Breast epithelium (tissue), 4 donors: Measurements from ENCODE around the gene FLAD1. TPM values are rescaled to one million over a fixed set of nuclear protein-coding genes. Genes with fewer than 3 reads are reported as not detected.

ENCODE experiments used
- DNase-seq, 2 donors: peaks; one replicate each; pipeline ENCODE4 v3.0.0-alpha.2; 2019; ENCODE audit warnings: low spot score in 2 of 2
- H3K27ac ChIP-seq, 2 donors: fragments of 200-600 bp; sonication (generic) in 1 of 2; one replicate each; pipeline ENCODE4 v1.5.1; 2016 to 2019; ENCODE audit warnings: mild to moderate bottlenecking in 1 of 2
- H3K27me3 ChIP-seq, 2 donors: fragments of 200-600 bp; sonication (generic) in 1 of 2; one replicate each; pipeline versions ENCODE4 v1.5.1 to v1.6.0; 2017 to 2019; ENCODE audit warnings: control low read depth in 1 of 2, mild to moderate bottlenecking in 1 of 2
- H3K36me3 ChIP-seq: fragments of 200-600 bp; one replicate; pipeline ENCODE4 v1.5.1; 2019
- H3K4me1 ChIP-seq, 2 donors: fragments of 200-600 bp; sonication (generic); one replicate each; pipeline ENCODE4 v1.5.1; 2016 to 2019; ENCODE audit warnings: control low read depth in 1 of 2
- H3K4me3 ChIP-seq, 3 donors: fragments of 200-600 bp; sonication (generic); 1 replicate in 2 of 3; 2 replicates in 1 of 3; pipeline ENCODE4 v1.5.1; 2016 to 2019; ENCODE audit warnings: mild to moderate bottlenecking in 3 of 3, moderate library complexity in 2 of 3
- H3K9me3 ChIP-seq, 2 donors: fragments of 200-600 bp; sonication (generic) in 1 of 2; one replicate each; pipeline ENCODE4 v1.5.1; 2016 to 2019; ENCODE audit warnings: control low read depth in 1 of 2
- CTCF ChIP-seq, 3 donors: fragments of 450-650 bp; IDR thresholded peaks; one replicate each; pipeline ENCODE4 v1.5.1; 2016 to 2017; ENCODE audit warnings: antibody characterized with exemption in 3 of 3, mild to moderate bottlenecking in 3 of 3, moderate library complexity in 3 of 3
- POLR2A ChIP-seq: fragments of 450-650 bp; IDR thresholded peaks from one replicate; pipeline ENCODE4 v1.6.1; 2016; ENCODE audit warnings: antibody characterized with exemption, mild to moderate bottlenecking, moderate library complexity
- POLR2AphosphoS5 ChIP-seq, 3 donors: sonication (generic); formaldehyde crosslinking; IDR thresholded peaks; one replicate each; pipeline ENCODE4 v1.6.1; 2017; ENCODE audit warnings: antibody characterized with exemption in 3 of 3
- intact Hi-C: fragments of 100-400 bp; cut with DNase I; formaldehyde crosslinking; loops from one replicate; pipeline ENCODE4 v1.15.1; 2023; ENCODE audit warnings: low total_unique reads
- total RNA-seq, 3 donors: library from RNA; depleted of rRNA; stranded (reverse); fragments of >200 nt; gene quantifications; one replicate each; pipeline ENCODE4 v1.1.0, GENCODE V29; 2016

The FLAD1 gene
- total RNA-seq, 3 donors from 2014 or later, result 27.0 to 42.7 (median 39.3) TPM

GRCh38 chr1:155003227-155003765 lies 20.2 kb downstream of the FLAD1 start:
- intact Hi-C loops, result no loop called here
- no peaks in the 10 kb centered on the region for H3K9me3 ChIP-seq
- no peak for TF ChIP-seq POLR2A
- TF ChIP-seq CTCF (IDR thresholded peaks at IDR 0.05), result no peak
- TF ChIP-seq POLR2AphosphoS5 (IDR thresholded peaks at IDR 0.05), result no peak
- H3K4me1 ChIP-seq, result peaks cover 20 to 44% of the 10 kb centered on the region in 2 donors
- no peaks in the 10 kb centered on the region for H3K36me3 ChIP-seq
- H3K27ac ChIP-seq, result peak overlapping the region; percentile 98 to 99
- DNase-seq, result no peak
- no peaks in the 10 kb centered on the region for H3K27me3 ChIP-seq
- peak overlapping the region; percentile 89 to 95 (median 89) for H3K4me3 ChIP-seq

GRCh38 chr1:155003766-155004351 lies 20.7 kb downstream of the FLAD1 start:
- Histone ChIP-seq H3K9me3 (no peaks in the 10 kb centered on the region), H3K36me3 (no peaks in the 10 kb centered on the region), H3K4me1 (peaks cover 20 to 42% of the 10 kb centered on the region in 2 donors), H3K4me3 (peak overlapping the region; percentile 89 to 95 (median 89)), H3K27me3 (no peaks in the 10 kb centered on the region), H3K27ac (peak overlapping the region; percentile 98 to 99)
- intact Hi-C loops, result no loop called here
- no peak for DNase-seq
- TF ChIP-seq CTCF (IDR thresholded peaks at IDR 0.05) (no peak), POLR2A (no peak), POLR2AphosphoS5 (IDR thresholded peaks at IDR 0.05) (no peak)

GRCh38 chr1:155004352-155005075 lies 21.4 kb downstream of the FLAD1 start:
- TF ChIP-seq POLR2A (no peak), CTCF (IDR thresholded peaks at IDR 0.05) (no peak), POLR2AphosphoS5 (IDR thresholded peaks at IDR 0.05) (no peak)
- no peak for DNase-seq
- no peaks in the 10 kb centered on the region for H3K36me3 ChIP-seq
- H3K4me1 ChIP-seq, result peaks cover 19 to 36% of the 10 kb centered on the region in 2 donors
- no peaks in the 10 kb centered on the region for H3K9me3 ChIP-seq
- intact Hi-C loops, result no loop called here
- H3K4me3 ChIP-seq, result peak overlapping the region; percentile 89 to 95 (median 89)
- no peaks in the 10 kb centered on the region for H3K27me3 ChIP-seq
- peak overlapping the region; percentile 98 to 99 for H3K27ac ChIP-seq

- TF ChIP-seq POLR2A (no peak), POLR2AphosphoS5 (IDR thresholded peaks at IDR 0.05) (peak in 1 of 3 donors; percentile 24)
- Histone ChIP-seq H3K9me3 (no peaks in the 10 kb centered on the region), H3K36me3 (no peaks in the 10 kb centered on the region), H3K27me3 (no peaks in the 10 kb centered on the region), H3K4me3 (peak overlapping the region; percentile 89 to 95 (median 89)), H3K4me1 (peaks cover 17 to 34% of the 10 kb centered on the region in 2 donors), H3K27ac (peak overlapping the region; percentile 98 to 99)
- intact Hi-C loops, result no loop called here
- DNase-seq, result peak; percentile 62 to 76
Measured at GRCh38 chr1:155005076-155006011, 22.2 kb downstream of the FLAD1 start.

- Histone ChIP-seq H3K4me1 (peaks cover 30 to 44% of the 10 kb centered on the region in 2 donors), H3K27ac (peak overlapping the region; percentile 98 to 99), H3K4me3 (peak overlapping the region in 2 of 3 donors; percentile 73 to 89), H3K36me3 (no peaks in the 10 kb centered on the region), H3K27me3 (no peaks in the 10 kb centered on the region), H3K9me3 (no peaks in the 10 kb centered on the region)
- TF ChIP-seq POLR2AphosphoS5 (IDR thresholded peaks at IDR 0.05) (no peak), CTCF (IDR thresholded peaks at IDR 0.05) (no peak), POLR2A (no peak)
- intact Hi-C loops, result no loop called here
- DNase-seq, result no peak
Measured at GRCh38 chr1:155006601-155007101, 23.5 kb downstream of the FLAD1 start.
